GM19351 (cell line): Measurements from ENCODE around the gene FAM200A.
"Not testable (repeated sequence)": the region's sequence is repeated elsewhere in the genome, so short reads cannot be mapped to it uniquely, and the experiment has no call there.

ENCODE experiments used
- ATAC-seq: cut with Tn5 transposase; IDR thresholded peaks from one replicate; pipeline ENCODE4 v1.9.1; 2021; ENCODE audit warnings: mild to moderate bottlenecking, moderate library complexity; ENCODE audit not compliant: unreplicated experiment

The FAM200A gene

DNA sequence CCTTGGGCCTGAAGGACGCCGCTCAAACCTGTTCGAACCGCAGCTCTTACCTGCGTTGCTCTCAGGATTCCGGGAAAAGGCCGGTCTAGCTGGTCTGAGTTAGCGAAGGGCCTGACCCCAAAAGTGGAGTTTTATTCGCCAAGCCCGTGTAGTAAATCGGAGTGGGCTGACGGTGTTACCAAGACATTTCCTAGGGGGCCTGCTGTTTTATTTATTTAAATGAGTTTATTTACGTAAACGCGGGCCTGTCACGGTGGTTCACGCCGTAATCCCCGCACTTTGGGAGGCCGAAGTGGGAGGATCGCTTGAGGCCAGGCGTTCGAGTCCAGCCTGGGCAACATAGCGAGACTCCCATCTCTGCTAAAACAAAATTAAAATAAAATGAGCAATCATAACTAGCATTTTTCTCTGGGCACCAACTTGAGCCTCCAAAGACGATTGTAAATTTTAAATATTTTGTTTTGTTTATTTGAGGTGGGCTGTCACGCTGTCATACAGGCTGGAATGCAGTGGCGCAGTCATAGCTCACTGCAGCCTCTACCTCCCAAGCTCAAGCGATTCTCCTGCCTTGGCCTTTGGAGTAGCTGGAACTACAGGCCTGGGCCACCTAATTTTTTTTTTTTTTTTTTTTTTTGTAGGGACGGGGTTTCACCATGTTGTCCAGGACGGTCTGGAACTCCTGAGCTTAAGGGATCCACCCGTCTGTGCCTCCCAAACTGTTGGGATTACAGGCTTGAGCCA is 7.4 kb upstream of the FAM200A start:
- no peak for ATAC-seq

DNA sequence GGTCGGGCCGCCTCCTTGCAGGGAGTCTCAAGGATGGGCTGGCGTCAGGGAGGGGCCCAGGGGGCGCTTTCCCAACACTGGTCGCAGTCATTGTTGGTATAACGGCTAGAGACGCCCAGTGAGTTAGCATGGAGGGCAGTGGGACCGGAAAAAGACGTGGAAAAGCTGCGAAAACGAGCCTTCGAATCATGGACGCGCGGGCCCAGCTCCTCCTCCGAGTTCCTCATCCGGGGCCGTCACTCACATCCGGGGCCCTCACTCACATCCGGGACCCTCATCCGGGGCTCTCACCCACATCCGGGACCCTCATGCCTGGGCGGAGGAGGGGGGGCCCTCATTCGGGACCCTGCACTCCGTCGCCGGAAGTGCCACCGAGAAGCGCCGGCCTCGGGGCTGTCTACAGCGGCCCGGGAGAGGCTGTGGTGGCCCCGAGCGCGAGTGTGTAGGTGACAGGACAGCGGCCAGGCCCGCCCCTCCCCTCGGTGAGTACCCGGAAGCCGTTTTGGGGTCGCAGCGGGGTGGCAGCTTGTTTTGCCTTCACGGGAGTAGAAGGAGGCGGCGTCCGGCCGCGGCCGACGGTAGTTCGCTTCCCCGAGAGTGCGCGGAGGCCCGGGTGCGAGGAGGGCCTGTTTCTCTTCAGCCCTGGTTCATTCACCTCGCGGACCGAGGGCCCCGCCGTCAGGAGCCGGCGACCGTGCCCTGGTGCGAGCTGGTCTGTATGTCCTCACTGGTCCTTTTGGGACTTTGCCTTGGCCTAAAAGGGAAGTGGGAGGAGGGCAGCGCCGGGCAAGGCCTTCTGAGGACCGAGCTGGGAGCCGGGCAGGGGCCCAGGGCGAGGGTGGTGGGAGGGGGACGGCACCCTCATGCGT is 6.6 kb upstream of the FAM200A start, which contains the start of gene ZNF655:
Gene ZNF655 (plus strand): TSS at position 337 of the 869 bp plus-strand sequence. CDS start 1,918 bp downstream, outside the sequence.
- peak; percentile 74 for ATAC-seq

DNA sequence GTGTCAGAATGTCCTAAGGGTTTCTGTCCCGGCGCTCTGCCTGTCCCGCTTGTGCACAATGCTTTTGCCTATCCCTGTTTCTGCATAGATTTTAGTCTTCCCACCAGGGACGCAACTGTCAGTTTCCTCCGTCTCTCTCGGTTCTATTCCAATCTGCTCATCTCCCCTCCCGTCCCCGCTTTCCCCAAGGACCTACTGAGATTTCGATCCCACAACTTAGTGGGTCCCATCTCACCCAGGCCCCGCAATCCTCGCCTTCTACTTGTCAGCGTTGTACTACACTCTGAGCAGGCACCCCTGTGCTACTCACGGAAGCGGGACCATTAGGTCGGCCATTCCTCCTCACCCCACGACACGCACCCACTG is 6.0 kb upstream of the FAM200A start:
- peak; percentile 46 for ATAC-seq

DNA sequence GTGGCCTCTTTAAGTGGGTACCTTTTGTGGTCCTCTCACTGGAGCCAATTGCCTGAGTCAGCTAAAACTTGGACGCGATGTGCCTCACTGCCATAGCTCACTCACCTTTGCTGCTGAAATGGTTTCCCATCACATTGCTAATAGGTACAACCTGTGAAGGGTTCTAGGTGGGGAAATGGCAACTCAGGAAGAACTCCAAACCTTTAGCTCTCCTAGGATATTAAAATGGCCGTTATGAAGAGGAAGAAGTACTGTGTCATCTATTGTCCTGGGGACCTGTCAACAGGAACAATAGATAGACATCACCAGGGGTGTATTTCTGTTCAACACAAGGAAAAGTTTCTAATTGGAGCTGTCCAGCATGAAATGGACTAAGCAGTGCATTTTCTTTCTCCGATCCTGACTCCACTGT is 5.3 kb upstream of the FAM200A start:
- ATAC-seq, result no peak

DNA sequence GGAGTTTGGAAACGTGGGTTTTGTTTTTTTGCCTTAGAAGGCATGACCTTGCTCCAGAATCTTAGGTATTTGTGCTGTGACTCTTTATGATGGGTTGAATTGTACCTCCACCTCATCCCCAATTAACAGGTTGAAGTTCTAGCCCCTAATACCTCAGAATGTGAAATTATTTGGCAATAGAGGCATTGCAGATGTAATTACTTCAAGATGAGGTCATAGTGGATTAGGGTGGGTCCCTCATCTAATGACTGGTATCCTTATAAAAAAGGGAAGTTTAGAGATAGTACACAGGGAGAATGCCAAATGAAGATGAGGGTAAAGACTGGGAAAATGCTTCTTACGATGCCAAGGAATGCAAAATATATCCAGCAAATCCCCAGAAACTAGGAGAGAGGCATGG is 3.0 kb upstream of the FAM200A start:
- no peak for ATAC-seq

DNA sequence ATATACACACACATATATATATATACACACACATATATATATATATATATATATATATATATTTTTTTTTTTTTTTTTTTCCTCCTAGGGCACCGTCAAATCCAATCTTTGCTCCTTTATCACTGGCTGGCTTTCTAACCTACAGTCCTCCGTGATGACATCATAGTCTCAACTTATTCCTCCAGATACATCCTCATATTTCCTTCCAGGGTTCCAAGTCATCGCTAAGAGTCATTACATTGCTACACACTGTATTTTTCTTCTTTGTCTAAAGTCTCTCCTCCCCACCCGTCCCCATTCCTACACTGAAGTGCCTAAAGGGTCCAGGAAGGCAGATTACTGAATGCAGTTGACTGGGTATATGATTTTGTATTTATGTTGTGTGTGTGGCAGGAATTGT is 1.1 kb upstream of the FAM200A start:
- ATAC-seq, result no peak

DNA sequence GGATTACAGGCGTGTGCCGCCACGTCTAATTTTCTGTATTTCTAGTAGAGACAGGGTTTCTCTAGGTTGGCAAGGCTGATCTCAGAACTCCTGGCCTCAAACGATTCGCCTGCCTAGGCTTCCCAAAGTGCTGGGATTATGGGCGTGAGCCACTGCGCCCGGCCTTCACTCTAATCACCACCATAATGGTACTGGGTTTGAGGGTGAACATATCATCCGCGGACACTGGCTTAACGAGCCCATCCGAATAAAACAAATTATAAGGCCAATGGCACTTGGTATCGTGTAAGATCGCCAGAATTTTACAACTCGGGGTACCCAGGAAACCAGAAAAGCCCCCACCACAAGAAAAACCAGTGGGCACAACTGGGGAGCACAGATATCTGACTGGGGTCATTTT is 580 bp downstream of the FAM200A start:
- ATAC-seq, result no peak

DNA sequence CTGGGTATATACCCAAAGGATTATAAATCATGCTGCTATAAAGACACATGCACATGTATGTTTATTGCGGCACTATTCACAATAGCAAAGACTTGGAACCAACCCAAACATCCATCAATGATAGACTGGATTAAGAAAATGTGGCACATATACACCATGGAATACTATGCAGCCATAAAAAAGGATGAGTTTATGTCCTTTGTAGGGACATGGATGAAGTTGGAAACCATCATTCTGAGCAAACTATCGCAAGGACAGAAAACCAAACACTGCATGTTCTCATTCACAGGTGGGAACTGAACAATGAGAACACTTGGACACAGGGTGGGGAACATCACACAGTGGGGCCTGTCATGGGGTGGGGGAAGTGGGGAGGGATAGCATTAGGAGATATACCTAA is 2.4 kb downstream of the FAM200A start:
- not testable (repeated sequence) for ATAC-seq

DNA sequence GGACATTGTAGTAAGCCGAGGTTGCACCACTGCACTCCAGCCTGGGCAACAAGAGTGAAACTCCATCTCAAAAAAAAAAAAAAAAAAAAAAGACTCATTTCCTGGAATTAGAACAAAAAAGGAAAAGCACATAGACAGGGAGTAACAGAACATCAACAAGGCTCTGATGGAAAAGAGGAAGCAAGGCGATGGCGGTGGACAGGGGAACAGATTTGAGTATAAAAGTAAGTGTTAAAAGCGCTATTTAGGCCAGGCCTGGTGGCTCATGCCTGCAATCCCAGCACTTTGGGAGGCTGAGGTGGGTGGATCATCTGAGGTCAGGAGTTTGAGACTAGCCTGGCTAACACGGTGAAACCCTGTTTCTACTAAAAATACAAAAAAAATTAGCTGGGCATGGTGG is 6.6 kb downstream of the FAM200A start:
- not testable (repeated sequence) for ATAC-seq

DNA sequence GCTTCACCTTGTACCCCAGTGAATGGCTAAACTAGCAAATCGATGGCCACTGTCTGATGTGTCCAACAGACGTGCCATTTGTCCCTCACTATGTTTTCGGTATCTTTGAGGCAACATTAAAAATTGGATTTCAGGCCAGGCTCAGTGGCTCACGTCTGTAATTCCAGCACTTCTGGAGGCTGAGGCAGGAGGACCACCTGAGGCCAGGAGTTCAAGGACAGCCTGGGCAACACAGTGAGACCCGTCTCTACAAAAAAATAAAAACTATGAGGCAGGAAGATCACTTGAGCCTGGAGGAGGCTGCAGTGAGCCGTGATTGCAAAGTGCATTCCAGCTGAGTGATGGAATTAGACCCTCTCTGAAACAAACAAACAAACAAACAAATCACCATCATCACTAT is 8.0 kb downstream of the FAM200A start:
- ATAC-seq, result no peak

DNA sequence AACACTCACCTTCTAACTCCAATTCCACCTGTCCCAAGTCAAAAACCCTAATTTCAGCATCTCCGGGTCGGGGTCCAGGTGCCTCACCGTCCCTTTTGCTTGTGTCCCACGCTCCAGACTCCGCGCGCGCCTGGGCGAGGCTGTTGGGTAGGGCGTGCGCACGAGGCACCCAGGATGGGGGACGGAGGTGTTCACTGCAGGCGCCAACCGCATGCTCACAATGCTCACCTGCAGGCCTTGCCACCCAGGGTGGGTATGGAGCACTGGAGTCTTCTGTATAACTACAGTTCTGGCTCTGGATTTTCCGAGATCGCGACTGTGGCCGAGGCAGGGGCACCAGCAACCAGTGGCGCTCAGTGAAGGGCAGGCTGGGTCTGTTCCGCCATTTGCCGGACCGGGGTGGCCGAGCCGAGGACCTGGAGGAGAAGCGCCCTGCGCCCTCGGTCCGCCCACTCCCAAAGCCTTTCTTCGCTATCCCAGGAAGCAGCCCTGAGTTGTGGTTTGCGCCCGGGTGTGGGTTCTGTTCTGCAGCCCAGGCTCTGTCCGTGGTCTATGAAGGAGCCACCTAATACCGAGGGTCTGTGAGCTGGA is 8.7 kb downstream of the FAM200A start:
- ATAC-seq, result no peak

DNA sequence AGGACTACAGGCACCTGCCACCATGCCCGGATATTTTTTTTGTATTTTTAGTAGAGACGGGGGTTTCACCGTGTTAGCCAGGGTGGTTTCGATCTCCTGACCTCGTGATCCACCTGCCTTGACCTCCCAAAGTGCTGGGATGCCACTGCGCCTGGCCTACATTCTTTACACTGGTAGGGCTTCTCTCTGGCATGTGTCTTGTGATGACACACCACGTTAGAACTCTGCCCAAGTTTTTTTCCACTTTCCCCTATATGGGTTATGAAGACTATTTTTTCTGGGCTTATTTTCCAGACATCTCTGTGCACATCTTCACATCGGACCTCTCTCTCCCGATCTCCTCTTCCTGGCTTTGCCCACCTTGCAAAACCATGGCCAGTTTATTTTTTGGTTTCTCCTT is 10.7 kb downstream of the FAM200A start:
- no peak for ATAC-seq

DNA sequence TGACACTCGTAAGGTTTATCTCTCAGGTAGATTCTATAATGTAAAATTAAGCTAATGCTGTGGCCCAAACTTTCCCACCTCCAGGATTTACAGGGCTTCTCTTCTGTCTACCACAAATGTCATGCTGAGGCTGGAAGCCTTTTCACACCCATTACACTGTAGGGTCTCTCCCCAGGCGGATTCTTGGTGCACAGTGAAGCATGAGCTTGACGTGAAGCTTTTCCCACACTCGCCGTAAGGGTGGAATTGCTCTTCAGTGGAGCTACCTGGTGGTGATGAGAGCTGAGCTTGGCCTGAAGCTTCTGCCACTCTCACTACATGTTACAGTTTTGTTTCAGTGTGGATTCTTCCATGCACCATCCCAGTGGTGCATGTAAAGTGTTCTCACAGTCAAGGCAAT is 11.4 kb downstream of the FAM200A start:
- ATAC-seq, result no peak

DNA sequence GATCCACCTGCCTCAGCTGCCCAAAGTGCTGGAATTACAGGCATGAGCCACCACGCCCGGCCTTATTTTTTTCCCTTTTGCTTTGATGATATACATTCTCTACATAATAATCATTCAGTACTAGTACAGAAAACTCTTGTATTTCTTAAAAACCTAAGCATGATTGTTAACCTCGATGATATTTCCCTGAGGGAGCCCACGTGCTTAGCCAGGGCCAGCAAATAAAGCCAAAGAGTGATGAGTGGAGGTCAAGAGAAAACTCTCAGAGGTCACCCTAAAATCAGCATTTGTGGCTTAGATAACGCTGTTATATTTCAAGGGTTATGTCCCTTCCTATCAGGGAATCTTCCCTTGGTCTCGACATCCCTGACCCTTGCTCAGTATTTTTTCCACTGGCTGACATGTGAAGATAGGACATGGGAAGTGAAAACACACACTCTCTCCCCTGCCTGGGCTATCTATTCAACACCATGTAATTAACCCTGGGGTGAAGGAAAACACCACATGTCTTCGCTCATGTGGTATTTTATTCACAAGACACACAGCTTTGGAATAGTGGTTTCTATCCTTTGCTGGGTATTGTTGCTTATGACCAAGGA is 12.6 kb downstream of the FAM200A start:
- no peak for ATAC-seq

DNA sequence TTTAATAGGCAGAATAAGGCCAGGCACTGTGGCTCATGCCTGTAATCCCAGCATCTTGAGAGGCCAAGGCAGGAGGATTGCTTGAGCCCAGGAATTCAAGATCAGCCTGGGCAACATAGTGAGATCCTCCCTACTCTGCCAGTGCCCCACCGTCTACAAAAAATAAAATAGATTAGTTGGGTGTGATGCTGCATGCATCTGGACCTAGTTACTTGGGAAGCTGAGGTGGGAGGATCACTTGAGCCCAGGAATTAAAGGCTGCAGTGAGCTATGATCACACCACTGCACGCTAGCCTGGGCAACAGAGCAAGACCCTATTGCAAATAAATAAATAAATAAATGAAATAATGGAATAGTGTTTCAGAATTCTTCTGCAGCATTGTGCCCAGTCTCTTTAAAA is 16.2 kb downstream of the FAM200A start:
- ATAC-seq, result no peak

DNA sequence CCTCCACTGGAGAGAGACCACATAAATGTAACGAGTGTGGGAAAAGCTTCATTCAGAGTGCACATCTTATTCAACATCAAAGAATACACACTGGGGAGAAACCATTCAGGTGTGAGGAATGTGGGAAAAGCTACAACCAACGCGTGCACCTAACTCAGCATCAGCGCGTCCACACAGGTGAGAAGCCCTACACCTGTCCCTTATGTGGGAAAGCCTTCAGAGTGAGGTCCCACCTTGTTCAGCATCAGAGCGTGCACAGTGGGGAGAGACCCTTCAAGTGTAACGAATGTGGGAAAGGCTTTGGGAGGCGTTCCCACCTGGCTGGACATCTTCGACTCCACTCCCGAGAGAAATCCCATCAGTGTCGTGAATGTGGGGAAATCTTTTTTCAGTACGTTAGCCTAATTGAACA is 20.6 kb downstream of the FAM200A start:
- ATAC-seq, result no peak

DNA sequence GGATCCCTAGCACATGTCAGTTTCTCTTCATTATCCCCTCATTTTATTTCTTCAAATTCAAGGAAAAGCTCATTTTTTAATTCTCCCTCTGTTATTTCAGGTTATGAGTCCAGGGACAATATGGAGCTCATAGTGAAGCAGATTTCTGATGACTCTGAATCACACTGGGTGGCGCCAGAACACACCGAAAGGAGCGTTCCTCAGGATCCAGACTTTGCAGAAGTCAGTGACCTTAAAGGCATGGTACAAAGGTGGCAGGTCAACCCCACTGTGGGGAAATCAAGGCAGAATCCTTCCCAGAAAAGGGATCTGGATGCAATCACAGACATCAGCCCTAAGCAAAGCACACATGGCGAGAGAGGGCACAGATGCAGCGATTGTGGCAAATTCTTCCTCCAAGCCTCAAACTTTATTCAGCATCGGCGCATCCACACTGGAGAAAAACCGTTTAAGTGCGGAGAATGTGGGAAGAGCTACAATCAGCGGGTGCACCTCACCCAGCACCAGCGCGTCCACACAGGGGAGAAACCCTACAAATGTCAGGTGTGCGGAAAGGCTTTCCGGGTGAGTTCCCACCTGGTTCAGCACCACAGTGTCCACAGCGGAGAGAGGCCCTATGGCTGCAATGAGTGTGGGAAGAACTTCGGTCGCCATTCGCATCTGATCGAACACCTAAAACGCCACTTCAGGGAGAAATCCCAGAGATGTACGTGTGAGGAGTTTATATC is 26.0 kb downstream of the FAM200A start:
- no peak for ATAC-seq

DNA sequence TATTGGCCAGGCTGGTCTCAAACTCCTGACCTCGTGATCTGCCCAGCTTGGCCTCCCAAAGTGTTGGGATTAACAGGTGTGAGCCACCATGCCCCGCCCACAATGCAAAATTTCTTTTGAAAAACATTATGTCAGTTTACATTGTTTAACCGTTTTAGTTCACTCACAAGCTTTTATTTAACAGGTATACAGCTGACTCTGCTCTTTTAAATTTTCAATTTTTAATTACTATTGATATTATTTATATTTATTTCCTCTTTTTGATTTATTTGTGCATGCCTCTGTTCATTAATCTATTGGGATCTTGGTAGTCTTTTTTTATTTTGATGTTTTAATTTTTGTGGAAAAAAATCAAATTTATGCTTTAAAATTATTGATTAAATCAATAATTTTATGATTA is 30.5 kb downstream of the FAM200A start:
- ATAC-seq, result no peak

DNA sequence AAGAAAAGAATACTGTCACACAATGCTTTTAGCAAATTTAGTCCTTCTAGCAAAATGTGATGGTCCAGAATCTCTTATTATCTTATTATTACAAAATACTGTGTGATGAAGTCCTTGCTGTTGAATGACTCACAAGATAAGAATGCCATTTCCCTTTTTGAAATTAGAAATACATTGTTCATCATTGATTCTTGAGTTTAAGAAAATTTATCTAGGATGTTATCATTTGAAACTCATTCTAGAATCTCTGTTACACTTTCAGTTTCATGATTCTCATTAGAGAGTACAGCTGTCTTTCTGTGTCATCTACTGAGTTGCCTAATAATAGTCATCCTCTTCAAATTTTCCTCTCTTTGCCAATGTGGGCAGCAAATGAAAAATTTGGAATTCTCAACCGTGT is 37.9 kb downstream of the FAM200A start:
- ATAC-seq, result no peak

DNA sequence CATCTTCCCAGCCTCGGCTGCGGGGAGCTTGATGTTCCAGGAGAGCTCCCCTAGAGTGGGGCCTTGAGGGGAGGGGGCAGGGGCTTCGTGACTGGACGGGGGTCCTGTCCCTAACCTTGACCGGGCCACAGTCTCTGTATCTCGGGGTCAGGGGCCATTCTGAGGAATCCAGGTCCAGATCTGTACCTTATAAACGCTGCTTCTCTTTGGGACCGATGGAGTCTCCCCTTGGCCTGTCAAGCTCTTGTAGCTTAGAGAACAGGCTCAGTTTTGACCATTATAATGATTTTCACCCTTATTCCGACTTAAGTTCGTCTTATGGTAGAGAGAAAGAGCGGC is 46.6 kb downstream of the FAM200A start:
- ATAC-seq, result peak; percentile 1
